ENCODE measurements around the gene FOXP1. TPM values are rescaled to one million over a fixed set of nuclear protein-coding genes. Genes with fewer than 3 reads are reported as not detected.
A peak's percentile ranks its signal among the peaks of the same experiment; 100 is the strongest.

Gene FOXP1
- total RNA-seq, 1 donor from 2014 or later, result 113 TPM

DNA sequence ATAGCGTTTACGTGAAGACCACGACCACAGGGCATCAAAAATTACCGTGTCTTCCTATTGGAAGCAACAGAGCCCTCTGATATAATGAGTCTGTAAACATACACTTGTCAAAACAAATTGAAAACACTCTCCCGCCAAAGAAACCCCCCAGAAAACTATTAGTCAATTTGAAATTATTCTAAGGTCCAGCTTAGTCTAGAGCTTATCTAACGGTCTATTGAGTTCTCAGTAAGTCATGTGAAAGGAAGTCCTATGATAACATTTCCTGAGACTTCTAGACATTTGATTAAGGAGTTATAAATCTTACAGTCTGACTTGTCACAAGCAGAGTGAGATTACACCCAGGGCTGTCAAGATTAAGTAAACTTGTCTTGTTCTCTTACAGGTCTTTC is 356.3 kb downstream of the FOXP1 start:
- H3K27ac Mint-ChIP-seq, result no peak overlapping the region
- H3K4me1 Mint-ChIP-seq (ENCODE audit: unreplicated experiment), result peaks cover 47% of the 10 kb centered on the region
- no peak for DNase-seq (ENCODE audit: extremely low spot score, unreplicated experiment)
- H3K4me3 Mint-ChIP-seq, result no peak overlapping the region
- TF ChIP-seq, protein P1, sequence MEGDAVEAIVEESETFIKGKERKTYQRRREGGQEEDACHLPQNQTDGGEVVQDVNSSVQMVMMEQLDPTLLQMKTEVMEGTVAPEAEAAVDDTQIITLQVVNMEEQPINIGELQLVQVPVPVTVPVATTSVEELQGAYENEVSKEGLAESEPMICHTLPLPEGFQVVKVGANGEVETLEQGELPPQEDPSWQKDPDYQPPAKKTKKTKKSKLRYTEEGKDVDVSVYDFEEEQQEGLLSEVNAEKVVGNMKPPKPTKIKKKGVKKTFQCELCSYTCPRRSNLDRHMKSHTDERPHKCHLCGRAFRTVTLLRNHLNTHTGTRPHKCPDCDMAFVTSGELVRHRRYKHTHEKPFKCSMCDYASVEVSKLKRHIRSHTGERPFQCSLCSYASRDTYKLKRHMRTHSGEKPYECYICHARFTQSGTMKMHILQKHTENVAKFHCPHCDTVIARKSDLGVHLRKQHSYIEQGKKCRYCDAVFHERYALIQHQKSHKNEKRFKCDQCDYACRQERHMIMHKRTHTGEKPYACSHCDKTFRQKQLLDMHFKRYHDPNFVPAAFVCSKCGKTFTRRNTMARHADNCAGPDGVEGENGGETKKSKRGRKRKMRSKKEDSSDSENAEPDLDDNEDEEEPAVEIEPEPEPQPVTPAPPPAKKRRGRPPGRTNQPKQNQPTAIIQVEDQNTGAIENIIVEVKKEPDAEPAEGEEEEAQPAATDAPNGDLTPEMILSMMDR (conservative IDR thresholded peaks at IDR 0.05), result no peak
- no peaks in the 10 kb centered on the region for H3K9me3 Mint-ChIP-seq
- H3K36me3 Mint-ChIP-seq, result peaks cover 18% of the 10 kb centered on the region
- no peaks in the 10 kb centered on the region for H3K27me3 Mint-ChIP-seq

DNA sequence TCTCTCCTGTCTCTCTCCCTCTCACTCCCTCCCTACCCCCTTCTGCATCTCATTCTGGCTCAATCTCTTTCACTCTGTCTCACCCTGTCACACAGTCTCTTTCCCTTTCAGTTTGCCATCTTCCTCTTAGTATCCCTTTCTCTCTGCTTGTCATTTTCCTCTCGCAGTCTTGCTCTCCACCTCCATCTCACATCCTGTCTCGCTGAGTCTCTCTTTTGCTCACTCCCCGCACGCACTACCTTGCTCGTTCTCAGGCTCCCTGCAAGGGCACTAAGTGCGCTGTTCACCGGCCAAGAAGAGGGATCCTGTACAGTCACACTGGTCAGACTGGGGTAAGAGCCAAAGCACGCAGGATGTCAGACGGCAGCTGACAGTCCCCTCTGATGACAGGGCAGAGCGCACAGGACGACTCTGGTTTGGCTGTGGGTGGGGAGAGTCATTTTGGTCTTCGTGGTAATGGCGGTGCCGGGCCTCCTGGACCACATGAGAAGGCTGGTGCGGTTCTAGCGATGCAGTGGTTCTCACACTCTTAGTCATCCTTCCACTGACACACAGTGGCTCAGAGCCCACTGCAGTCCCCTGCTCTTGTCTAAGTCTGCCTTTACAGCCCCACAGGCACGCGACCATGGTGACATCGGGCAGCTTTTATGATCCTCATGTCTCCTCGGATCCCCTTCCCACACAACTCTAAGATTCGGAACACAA is 356.8 kb downstream of the FOXP1 start:
- Mint-ChIP-seq H3K4me3 (no peak overlapping the region), H3K36me3 (peaks cover 12% of the 10 kb centered on the region), H3K9me3 (no peaks in the 10 kb centered on the region), H3K27ac (peak overlapping the region; percentile 59), H3K27me3 (no peaks in the 10 kb centered on the region), H3K4me1 (ENCODE audit: unreplicated experiment) (peaks cover 41% of the 10 kb centered on the region)
- DNase-seq (ENCODE audit: extremely low spot score, unreplicated experiment), result no peak
- TF ChIP-seq, protein P1 (conservative IDR thresholded peaks at IDR 0.05), result no peak

DNA sequence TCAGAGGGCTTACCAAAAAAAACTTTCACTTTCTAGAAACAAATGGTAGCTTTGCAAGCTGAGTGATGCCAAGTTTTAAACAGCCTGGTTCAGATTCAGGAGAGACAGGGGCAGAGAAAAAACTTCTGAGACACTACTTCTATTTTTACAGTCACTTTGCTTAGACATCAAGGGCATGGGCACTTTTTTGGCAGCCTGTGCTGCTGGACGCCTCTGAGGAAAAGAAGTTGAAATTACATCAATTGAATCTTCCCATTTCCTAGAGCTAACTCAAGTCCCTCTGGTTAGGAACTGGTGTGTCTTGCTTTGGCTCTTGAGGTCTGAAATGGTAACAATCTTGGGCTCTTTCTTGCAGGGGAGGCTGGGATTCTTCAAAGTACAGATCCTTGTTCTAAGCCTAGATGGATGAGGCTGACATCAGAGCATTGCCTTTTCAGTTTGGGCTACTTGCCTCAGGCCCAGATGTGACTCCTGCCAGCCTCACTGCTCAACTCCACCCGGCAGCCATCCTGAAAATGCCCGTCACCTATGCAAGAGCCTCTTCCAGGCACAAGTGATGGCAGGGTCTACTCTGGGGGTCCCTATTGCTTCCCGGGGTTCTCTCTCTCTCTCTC is 357.5 kb downstream of the FOXP1 start:
- peaks cover 18% of the 10 kb centered on the region for H3K36me3 Mint-ChIP-seq
- no peaks in the 10 kb centered on the region for H3K27me3 Mint-ChIP-seq
- H3K4me3 Mint-ChIP-seq, result no peak overlapping the region
- DNase-seq (ENCODE audit: extremely low spot score, unreplicated experiment), result no peak
- peaks cover 39% of the 10 kb centered on the region for H3K4me1 Mint-ChIP-seq (ENCODE audit: unreplicated experiment)
- H3K9me3 Mint-ChIP-seq, result peaks cover 6% of the 10 kb centered on the region
- H3K27ac Mint-ChIP-seq, result peak overlapping the region; percentile 59
- TF ChIP-seq, protein P1 (conservative IDR thresholded peaks at IDR 0.05), result no peak

DNA sequence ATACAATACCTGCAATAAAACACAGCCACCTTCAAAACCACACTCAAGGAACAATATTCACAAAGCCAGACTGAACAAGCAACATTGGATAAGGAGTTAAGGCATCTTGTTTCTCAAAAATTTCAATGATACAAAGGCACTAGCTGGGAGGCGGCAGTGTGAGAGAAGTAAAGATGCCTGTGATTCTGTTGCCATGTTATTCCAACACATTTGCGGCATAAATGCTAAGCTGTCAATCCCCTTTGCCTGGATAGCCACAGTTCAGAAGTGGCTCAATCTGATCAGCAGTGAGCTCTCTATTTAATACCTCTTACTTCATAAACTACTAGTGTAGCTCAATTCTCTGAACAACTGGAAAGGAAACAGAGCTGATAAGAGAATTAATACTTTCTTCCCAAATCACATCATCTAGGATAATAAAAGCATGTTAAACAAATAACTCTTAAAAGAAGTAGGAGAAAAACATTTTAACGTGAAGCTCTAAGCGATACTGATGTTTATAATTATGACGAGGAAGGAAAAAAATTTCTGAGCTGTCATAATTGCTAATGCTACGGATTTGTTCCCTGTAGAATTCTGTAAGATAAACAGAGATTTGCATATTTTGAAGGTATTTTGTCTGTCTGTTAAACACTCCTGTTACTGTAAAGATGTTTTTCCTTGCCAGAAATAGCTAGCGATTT is 358.4 kb downstream of the FOXP1 start:
- no peak overlapping the region for H3K27ac Mint-ChIP-seq
- no peak for DNase-seq (ENCODE audit: extremely low spot score, unreplicated experiment)
- peaks cover 39% of the 10 kb centered on the region for H3K4me1 Mint-ChIP-seq (ENCODE audit: unreplicated experiment)
- peaks cover 9% of the 10 kb centered on the region for H3K9me3 Mint-ChIP-seq
- no peak overlapping the region for H3K4me3 Mint-ChIP-seq
- peaks cover 21% of the 10 kb centered on the region for H3K36me3 Mint-ChIP-seq
- no peaks in the 10 kb centered on the region for H3K27me3 Mint-ChIP-seq
- TF ChIP-seq, protein P1 (conservative IDR thresholded peaks at IDR 0.05), result no peak

DNA sequence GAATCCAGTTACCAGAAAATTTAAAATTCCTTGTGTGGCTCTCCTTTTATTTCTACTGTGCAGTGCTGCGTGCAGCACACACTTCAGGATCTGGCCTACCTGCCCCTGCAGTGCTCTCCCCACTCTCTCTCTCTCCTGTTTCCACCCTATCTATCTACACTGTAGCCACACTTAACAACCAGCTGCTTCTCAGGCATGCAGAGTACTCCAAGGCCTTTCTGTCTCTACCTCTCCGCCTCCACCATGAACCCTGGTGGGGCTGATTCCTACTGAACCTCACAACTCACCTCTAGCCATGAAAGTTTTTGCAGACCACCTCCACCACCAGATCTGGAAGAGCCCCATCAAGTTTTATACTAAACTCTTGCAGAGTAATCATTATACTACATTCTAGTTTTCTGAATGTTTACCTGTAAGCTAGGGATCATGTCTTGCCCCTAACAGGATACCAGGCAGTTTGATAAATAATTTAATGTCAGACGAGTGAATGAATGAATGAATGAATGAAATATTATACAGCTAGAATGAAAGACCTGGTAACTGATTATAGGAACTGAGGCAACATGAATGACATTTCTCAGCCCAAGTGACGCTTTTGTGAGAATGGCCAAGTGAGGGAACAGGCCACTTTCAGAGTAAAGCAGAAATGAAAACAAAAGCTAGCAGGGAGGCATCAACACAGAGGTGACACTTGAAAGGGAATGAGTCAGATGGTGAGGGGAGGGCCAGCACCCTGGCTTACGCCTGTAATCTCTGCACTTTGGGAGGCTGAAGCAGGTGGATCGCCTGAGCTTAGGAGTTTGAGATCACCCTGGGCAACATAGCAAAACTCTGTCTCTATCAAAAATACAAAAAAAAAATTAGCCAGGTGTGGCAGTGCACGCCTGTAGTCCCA is 363.5 kb downstream of the FOXP1 start:
- no peak overlapping the region for H3K4me3 Mint-ChIP-seq

More for the DNA sequence above, 363.5 kb downstream of the FOXP1 start:
- Mint-ChIP-seq H3K36me3 (peaks cover 31% of the 10 kb centered on the region), H3K4me1 (ENCODE audit: unreplicated experiment) (peaks cover 21% of the 10 kb centered on the region), H3K27me3 (no peaks in the 10 kb centered on the region), H3K9me3 (peaks cover 15% of the 10 kb centered on the region), H3K27ac (no peak overlapping the region)
- DNase-seq (ENCODE audit: extremely low spot score, unreplicated experiment), result no peak
- TF ChIP-seq, protein P1 (conservative IDR thresholded peaks at IDR 0.05), result no peak

Data from type B pancreatic cell (in vitro differentiated cells).